HEK293 (cell line): ENCODE measurements around the gene STUB1.

Source experiments
- CTCF ChIA-PET: fragments of 350-600 bp; formaldehyde crosslinking; extraction: SDS; loops from one replicate; lab custom pipeline; 2021; ENCODE audit warnings: antibody characterized with exemption; lab: Yijun Ruan, JAX
- POLR2A ChIA-PET: fragments of 300-600 bp; formaldehyde crosslinking; extraction: SDS; loops from one replicate; lab custom pipeline; 2020; ENCODE audit warnings: antibody characterized with exemption, inconsistent platforms; lab: Yijun Ruan, JAX
- H3K27ac ChIP-seq: fragments of 200-500 bp; sonication (Bioruptor generic); 2 replicates; pipeline ENCODE4 v1.5.1; 2014; ENCODE audit warnings: low read depth, low read length, control low read depth, inconsistent platforms; ENCODE audit errors: extremely low read depth
- H3K36me3 ChIP-seq, 2 experiments: fragments of 200-500 bp in 1 of 2; sonication (Bioruptor generic) in 1 of 2; 1 replicate in 1 of 2; 2 replicates in 1 of 2; pipeline ENCODE4 v1.5.1; 2014 to 2017; ENCODE audit warnings: inconsistent platforms in 2 of 2, low read length in 2 of 2; ENCODE audit not compliant: control insufficient read depth in 2 of 2, insufficient read depth in 1 of 2
- H3K4me1 ChIP-seq: fragments of 200-500 bp; sonication (Bioruptor generic); 2 replicates; pipeline ENCODE4 v1.5.1; 2014; ENCODE audit warnings: mild to moderate bottlenecking, low read length, inconsistent platforms; ENCODE audit not compliant: control insufficient read depth, insufficient read depth
- H3K4me3 ChIP-seq: 2 replicates; pipeline ENCODE4 v1.5.1; 2011; ENCODE audit warnings: low read depth, mild to moderate bottlenecking, control low read depth, low read length, moderate library complexity
- H3K9me3 ChIP-seq: fragments of 200-500 bp; sonication (Bioruptor generic); 2 replicates; pipeline ENCODE4 v1.5.1; 2014; ENCODE audit warnings: low read depth, low read length, inconsistent platforms; ENCODE audit not compliant: control insufficient read depth, insufficient read depth
- BCL11B ChIP-seq: fragments of 450-650 bp; formaldehyde crosslinking; IDR thresholded peaks from 2 replicates; pipeline ENCODE4 v1.5.1; 2016; ENCODE audit warnings: low read depth, missing biosample characterization, missing genetic modification characterization
- GLI2 ChIP-seq: fragments of 450-650 bp; formaldehyde crosslinking; IDR thresholded peaks from 2 replicates; pipeline ENCODE4; 2017; ENCODE audit warnings: missing biosample characterization, missing genetic modification characterization, low read depth, borderline replicate concordance
- GLIS1 ChIP-seq: fragments of 450-650 bp; formaldehyde crosslinking; IDR thresholded peaks from 2 replicates; pipeline ENCODE4 v1.5.1; 2016; ENCODE audit warnings: missing biosample characterization, missing genetic modification characterization
- REPIN1 ChIP-seq: fragments of 450-650 bp; formaldehyde crosslinking; IDR thresholded peaks from 2 replicates; pipeline ENCODE4 v1.5.1; 2017; ENCODE audit warnings: missing biosample characterization, missing genetic modification characterization, low read depth
- TRIM28 ChIP-seq: IDR thresholded peaks from 2 replicates; pipeline ENCODE4 v1.6.1; 2011; ENCODE audit warnings: low read length, control low read depth, borderline replicate concordance
- ZBTB21 ChIP-seq: fragments of 450-650 bp; formaldehyde crosslinking; IDR thresholded peaks from 2 replicates; pipeline ENCODE4 v1.5.1; 2017; ENCODE audit warnings: missing biosample characterization, missing genetic modification characterization
- ZBTB8A ChIP-seq: fragments of 450-650 bp; formaldehyde crosslinking; IDR thresholded peaks from 2 replicates; pipeline ENCODE4 v1.5.1; 2016; ENCODE audit warnings: missing biosample characterization, missing genetic modification characterization
- ZIC2 ChIP-seq: fragments of 450-650 bp; formaldehyde crosslinking; IDR thresholded peaks from 2 replicates; pipeline ENCODE4 v1.5.1; 2016; ENCODE audit warnings: missing biosample characterization, missing genetic modification characterization
- ZNF140 ChIP-seq: fragments of 450-650 bp; formaldehyde crosslinking; IDR thresholded peaks from 2 replicates; pipeline ENCODE4 v1.5.1; 2016; ENCODE audit warnings: missing biosample characterization, missing genetic modification characterization
- ZNF2 ChIP-seq: fragments of 450-650 bp; formaldehyde crosslinking; IDR thresholded peaks from 2 replicates; pipeline ENCODE4 v1.5.1; 2016; ENCODE audit warnings: missing biosample characterization, missing genetic modification characterization
- ZNF48 ChIP-seq: fragments of 450-650 bp; formaldehyde crosslinking; IDR thresholded peaks from 2 replicates; pipeline ENCODE4 v1.5.1; 2016; ENCODE audit warnings: missing biosample characterization, missing genetic modification characterization
- ZNF549 ChIP-seq: fragments of 450-650 bp; IDR thresholded peaks from 2 replicates; pipeline ENCODE4 v1.5.1; 2018; ENCODE audit warnings: missing biosample characterization, missing genetic modification characterization, mild to moderate bottlenecking, inconsistent platforms, moderate library complexity
- ZNF571 ChIP-seq: fragments of 450-650 bp; formaldehyde crosslinking; IDR thresholded peaks from 2 replicates; pipeline ENCODE4 v1.5.0; 2017; ENCODE audit warnings: missing biosample characterization, missing genetic modification characterization
- ZNF600 ChIP-seq: fragments of 450-650 bp; formaldehyde crosslinking; IDR thresholded peaks from 2 replicates; pipeline ENCODE4 v1.5.1; 2016; ENCODE audit warnings: missing biosample characterization, missing genetic modification characterization
- ZNF621 ChIP-seq: fragments of 450-650 bp; formaldehyde crosslinking; IDR thresholded peaks from 2 replicates; pipeline ENCODE4 v1.5.1; 2017; ENCODE audit warnings: missing biosample characterization, missing genetic modification characterization
- ZNF654 ChIP-seq: fragments of 450-650 bp; formaldehyde crosslinking; IDR thresholded peaks from 2 replicates; pipeline ENCODE4 v1.5.1; 2016; ENCODE audit warnings: low read depth, missing biosample characterization, missing genetic modification characterization
- ZNF670 ChIP-seq: fragments of 450-650 bp; formaldehyde crosslinking; IDR thresholded peaks from 2 replicates; pipeline ENCODE4 v1.5.1; 2016; ENCODE audit warnings: missing biosample characterization, missing genetic modification characterization, low read depth
- ZNF837 ChIP-seq: fragments of 450-650 bp; formaldehyde crosslinking; IDR thresholded peaks from 2 replicates; pipeline ENCODE4 v1.5.1; 2016; ENCODE audit warnings: missing biosample characterization, missing genetic modification characterization
- ZSCAN23 ChIP-seq: fragments of 450-650 bp; formaldehyde crosslinking; IDR thresholded peaks from 2 replicates; pipeline ENCODE4 v1.5.1; 2016; ENCODE audit warnings: missing biosample characterization, missing genetic modification characterization
- TF ChIP-seq, protein P1 (sequence below): fragments of 450-650 bp; formaldehyde crosslinking; IDR thresholded peaks from 2 replicates; pipeline ENCODE4 v1.5.1; 2016; ENCODE audit warnings: missing biosample characterization, missing genetic modification characterization
- TF ChIP-seq, protein P2 (sequence below): fragments of 450-650 bp; formaldehyde crosslinking; IDR thresholded peaks from 2 replicates; pipeline ENCODE4 v1.5.1; 2016; ENCODE audit warnings: missing biosample characterization, missing genetic modification characterization

STUB1 gene

DNA sequence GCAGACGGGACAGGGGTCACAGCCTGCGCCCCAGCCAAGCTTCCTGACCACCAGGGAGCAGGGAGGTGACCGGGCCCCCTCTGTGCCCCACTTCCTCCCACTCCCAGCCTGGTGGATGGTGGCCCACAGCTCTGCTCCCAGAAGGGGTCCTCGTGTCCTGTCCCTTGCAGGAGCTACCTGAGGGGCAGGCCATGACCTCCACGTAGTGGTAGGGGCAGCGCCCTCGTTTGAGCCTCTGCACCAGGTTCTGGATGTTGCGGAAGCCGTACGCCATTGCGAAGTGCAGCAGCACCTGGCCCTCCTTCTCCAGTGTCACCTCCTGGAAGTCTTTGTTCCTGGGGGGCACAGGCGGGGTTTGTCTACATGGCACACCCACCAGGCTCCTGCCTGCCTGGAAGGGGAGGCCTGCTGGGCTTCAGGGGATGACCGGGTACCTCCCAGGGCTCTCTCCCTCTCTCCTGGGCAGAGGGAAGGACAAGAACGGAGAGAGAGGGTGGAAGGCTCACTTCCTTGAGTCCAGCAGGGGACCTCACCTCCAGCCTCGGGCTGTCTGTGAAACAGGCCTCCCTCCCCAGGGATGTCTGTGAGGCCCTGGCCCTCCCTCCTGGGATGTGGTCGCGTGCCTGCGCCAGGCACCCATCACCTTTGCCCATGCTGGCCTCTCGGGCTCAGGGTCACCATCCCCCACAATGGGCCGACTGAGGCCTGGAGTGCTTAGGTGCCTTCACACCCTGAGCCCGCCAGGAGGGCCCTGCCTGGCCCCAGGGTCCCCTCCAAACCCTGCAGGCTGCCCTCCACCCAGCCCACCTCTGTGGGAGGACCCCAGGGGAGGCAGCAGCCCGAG is 50.7 kb downstream of the STUB1 start:
- no peak overlapping the region for H3K4me3 ChIP-seq
- no peak overlapping the region for H3K27ac ChIP-seq
- ChIA-PET POLR2A (interaction anchor here (0.7 to 1.7 kb wide), 4 partner anchors 10 to 11 kb away, joined by 3 to 12 read pairs (median 4); partner anchors contain the start of genes ANTKMT and CIAO3), CTCF (interaction anchor here (0.7 to 1.8 kb wide), 3 partner anchors 14 to 1682 kb away, joined by 3 to 11 read pairs (median 3); no protein-coding TSS in a partner anchor)
- peaks cover 4% of the 10 kb centered on the region; the same call in 1 of the 2 replicates for H3K4me1 ChIP-seq
- no peaks in the 10 kb centered on the region for H3K9me3 ChIP-seq
- no peak for TF ChIP-seq ZNF549 (tag by site-specific recombination)
- TF ChIP-seq ZNF140 (tag by site-specific recombination) = no peak
- TF ChIP-seq, protein P1, sequence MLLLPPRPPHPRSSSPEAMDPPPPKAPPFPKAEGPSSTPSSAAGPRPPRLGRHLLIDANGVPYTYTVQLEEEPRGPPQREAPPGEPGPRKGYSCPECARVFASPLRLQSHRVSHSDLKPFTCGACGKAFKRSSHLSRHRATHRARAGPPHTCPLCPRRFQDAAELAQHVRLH (tag by site-specific recombination) = no peak
- no peak for TF ChIP-seq ZBTB8A
- no peak for TF ChIP-seq ZNF48 (tag by site-specific recombination)
- TF ChIP-seq ZNF600 (tag by site-specific recombination) = 0 out of 2 replicates have a peak, but pooled peaks have one; percentile 39
- no peak for TF ChIP-seq ZSCAN23 (tag by site-specific recombination)
- no peak for TF ChIP-seq GLI2 (tag by site-specific recombination)
- no peak for TF ChIP-seq ZBTB21 (tag by site-specific recombination)
- TF ChIP-seq ZNF670 = no peak
- TF ChIP-seq ZNF621 (tag by site-specific recombination) = no peak
- TF ChIP-seq, protein P2, sequence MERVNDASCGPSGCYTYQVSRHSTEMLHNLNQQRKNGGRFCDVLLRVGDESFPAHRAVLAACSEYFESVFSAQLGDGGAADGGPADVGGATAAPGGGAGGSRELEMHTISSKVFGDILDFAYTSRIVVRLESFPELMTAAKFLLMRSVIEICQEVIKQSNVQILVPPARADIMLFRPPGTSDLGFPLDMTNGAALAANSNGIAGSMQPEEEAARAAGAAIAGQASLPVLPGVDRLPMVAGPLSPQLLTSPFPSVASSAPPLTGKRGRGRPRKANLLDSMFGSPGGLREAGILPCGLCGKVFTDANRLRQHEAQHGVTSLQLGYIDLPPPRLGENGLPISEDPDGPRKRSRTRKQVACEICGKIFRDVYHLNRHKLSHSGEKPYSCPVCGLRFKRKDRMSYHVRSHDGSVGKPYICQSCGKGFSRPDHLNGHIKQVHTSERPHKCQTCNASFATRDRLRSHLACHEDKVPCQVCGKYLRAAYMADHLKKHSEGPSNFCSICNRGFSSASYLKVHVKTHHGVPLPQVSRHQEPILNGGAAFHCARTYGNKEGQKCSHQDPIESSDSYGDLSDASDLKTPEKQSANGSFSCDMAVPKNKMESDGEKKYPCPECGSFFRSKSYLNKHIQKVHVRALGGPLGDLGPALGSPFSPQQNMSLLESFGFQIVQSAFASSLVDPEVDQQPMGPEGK = no peak
- TF ChIP-seq GLIS1 (tag by site-specific recombination) = peak; percentile 89
- TF ChIP-seq ZIC2 = peak; percentile 63
- TF ChIP-seq ZNF654 (tag by site-specific recombination) = no peak
- TF ChIP-seq ZNF837 (tag by site-specific recombination) = no peak
- peaks cover 3 to 49% of the 10 kb centered on the region in 2 experiments; a peak in 2 of 3 replicates for H3K36me3 ChIP-seq

DNA sequence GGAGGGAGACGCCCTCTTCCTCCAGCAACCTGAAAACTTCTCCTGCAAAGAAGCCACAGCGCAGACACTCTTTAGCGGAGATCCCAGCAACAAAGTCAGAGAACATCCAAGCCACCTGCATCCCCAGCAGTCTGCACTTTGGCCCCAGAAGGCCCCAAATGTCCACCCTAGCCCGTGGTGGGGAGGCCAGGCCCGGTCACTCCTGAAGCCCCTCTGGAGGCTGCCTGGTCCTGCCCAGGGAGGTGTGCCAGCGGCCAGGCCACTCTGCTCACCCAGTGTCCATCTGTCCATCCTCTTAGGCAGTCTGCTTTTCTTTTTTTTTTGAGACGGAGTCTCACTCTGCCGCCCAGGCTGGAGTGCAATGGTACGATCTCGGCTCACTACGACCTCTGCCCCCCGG is 52.1 kb downstream of the STUB1 start:
- Histone ChIP-seq H3K9me3 (no peaks in the 10 kb centered on the region), H3K36me3 (peaks cover 3 to 62% of the 10 kb centered on the region in 2 experiments; a peak in 2 of 3 replicates), H3K27ac (no peak overlapping the region), H3K4me3 (no peak overlapping the region), H3K4me1 (peaks cover 1% of the 10 kb centered on the region; the same call in 1 of the 2 replicates)
- TF ChIP-seq REPIN1 (tag by site-specific recombination) = no peak
- TF ChIP-seq ZNF2 (tag by site-specific recombination) = no peak
- peak; percentile 27; the same call in 1 of the 2 replicates for TF ChIP-seq BCL11B (tag by site-specific recombination)
- TF ChIP-seq ZNF571 (tag by site-specific recombination) = no peak
- no peak for TF ChIP-seq TRIM28
- POLR2A ChIA-PET = interaction anchor here (1.0 to 1.7 kb wide), 2 partner anchors 8 to 11 kb away, joined by 4 read pairs; partner anchors contain the start of genes ANTKMT and CIAO3
- CTCF ChIA-PET = interaction anchor here (1.0 to 1.6 kb wide), 5 partner anchors 8 to 20 kb away, joined by 3 to 6 read pairs (median 5); partner anchors contain the start of genes ANTKMT and CIAO3
